Neural progenitor cell (in vitro differentiated cells): ENCODE results near the gene TPST2.

Experiments
- CTCF ChIP-seq: fragments of 200-600 bp; sonication (generic); IDR thresholded peaks from 2 replicates; pipeline ENCODE4 v1.5.1; 2017; ENCODE audit warnings: antibody characterized with exemption, mild to moderate bottlenecking
- EZH2 ChIP-seq: fragments of 200-600 bp; sonication (generic); IDR thresholded peaks from 2 replicates; pipeline ENCODE4 v1.6.1; 2017; ENCODE audit warnings: antibody characterized with exemption, mild to moderate bottlenecking, moderate library complexity

- TF ChIP-seq CTCF (no peak), EZH2 (no peak)
Observed at GRCh38 chr22:26542831-26543230, 47.1 kb downstream of the TPST2 start.
